Endothelial cell of umbilical vein (primary cell): ENCODE measurements around the gene GPR75. TPM values are rescaled to one million over a fixed set of nuclear protein-coding genes. Genes with fewer than 3 reads are reported as not detected.

ENCODE experiments used
- BruUV-seq: library from RNA; stranded (reverse); fragments of 400-500 nt; replicated peaks from 2 replicates; lab custom pipeline; 2021; lab: Mats Ljungman, UMichigan
- CTCF ChIA-PET: fragments of 300-600, 350-600 bp; sonication (Branson Sonifier 250); formaldehyde crosslinking; loops from one replicate; lab custom pipeline; 2021; ENCODE audit warnings: antibody characterized with exemption, inconsistent platforms; lab: Charles Lee
- POLR2A ChIA-PET: fragments of 300-600, 350-600 bp; sonication (Branson Sonifier 250); formaldehyde crosslinking; loops from one replicate; lab custom pipeline; 2021; ENCODE audit warnings: antibody characterized with exemption, inconsistent platforms; lab: Charles Lee
- DNase-seq: peaks from one replicate; pipeline ENCODE4 v3.0.0-alpha.2; 2011; ENCODE audit warnings: low read depth, low spot score
- FAIRE-seq: peaks from 2 replicates; lab custom pipeline; 2011; peaks lifted over from hg19 to GRCh38; lab: Jason Lieb, UNC
- H2AFZ ChIP-seq: 2 replicates; pipeline ENCODE4 v1.6.0; 2012; ENCODE audit warnings: low read depth, low read length, control low read depth, inconsistent platforms
- H3K27ac ChIP-seq: 2 replicates; pipeline ENCODE4 v1.5.1; 2011; ENCODE audit warnings: low read depth, mild to moderate bottlenecking, control low read depth, low read length, moderate library complexity; ENCODE audit not compliant: insufficient read depth
- H3K27me3 ChIP-seq, 2 experiments: 2 replicates each; pipeline versions ENCODE4 v1.6.0 to v1.6.1; 2011; ENCODE audit warnings: low read length in 2 of 2, mixed read lengths in 1 of 2; ENCODE audit not compliant: control insufficient read depth in 2 of 2, insufficient read depth in 2 of 2
- H3K36me3 ChIP-seq, 2 experiments: 2 replicates in 1 of 2; 3 replicates in 1 of 2; pipeline ENCODE4 v1.5.1; 2011; ENCODE audit warnings: low read length in 2 of 2, mild to moderate bottlenecking in 1 of 2, moderate library complexity in 1 of 2; ENCODE audit not compliant: control insufficient read depth in 2 of 2, insufficient read depth in 2 of 2; ENCODE audit errors: extremely low read depth in 1 of 2
- H3K4me1 ChIP-seq: 3 replicates; pipeline ENCODE4 v1.5.1; 2011; ENCODE audit warnings: mild to moderate bottlenecking, low read length; ENCODE audit not compliant: control insufficient read depth, insufficient read depth; ENCODE audit errors: extremely low read depth
- H3K4me2 ChIP-seq: 2 replicates; pipeline ENCODE4 v1.6.1; 2011; ENCODE audit warnings: low read length, control low read depth, mixed read lengths; ENCODE audit not compliant: insufficient read depth
- H3K4me3 ChIP-seq, 3 experiments: fragments of 200-600 bp in 1 of 3; sonication (generic), shearing (Covaris generic) in 1 of 3; replicated peaks in 1 of 3; 2 replicates each; pipeline ENCODE4 v1.5.1; 2011 to 2016; ENCODE audit warnings: control low read depth in 3 of 3, low read length in 3 of 3, mild to moderate bottlenecking in 2 of 3, inconsistent platforms in 1 of 3, low read depth in 1 of 3, moderate library complexity in 1 of 3; ENCODE audit not compliant: insufficient read depth in 1 of 3
- H3K79me2 ChIP-seq: 2 replicates; pipeline ENCODE4 v1.6.0; 2012; ENCODE audit warnings: low read length, inconsistent platforms; ENCODE audit not compliant: control insufficient read depth, insufficient read depth
- H3K9ac ChIP-seq: replicated peaks from 2 replicates; pipeline ENCODE3; 2011; ENCODE audit warnings: low read length, control low read depth; ENCODE audit not compliant: insufficient read depth; ENCODE audit errors: extremely low read depth
- H3K9me1 ChIP-seq: replicated peaks from 3 replicates; pipeline ENCODE4 v1.6.0; 2011; ENCODE audit warnings: mild to moderate bottlenecking, low read length; ENCODE audit not compliant: control insufficient read depth, insufficient read depth; ENCODE audit errors: extremely low read depth
- H3K9me3 ChIP-seq: replicated peaks from 2 replicates; pipeline ENCODE4 v1.5.1; 2012; ENCODE audit warnings: low read length, inconsistent platforms; ENCODE audit not compliant: control insufficient read depth, insufficient read depth
- H4K20me1 ChIP-seq: replicated peaks from 2 replicates; pipeline ENCODE3; 2011; ENCODE audit warnings: mild to moderate bottlenecking, low read length; ENCODE audit not compliant: control insufficient read depth, insufficient read depth; ENCODE audit errors: extremely low read depth
- CTCF ChIP-seq, 2 donors: IDR thresholded peaks; 1 replicate in 1 of 2; 2 replicates in 1 of 2; pipeline ENCODE4 v1.5.1; 2011; ENCODE audit warnings: low read length in 2 of 2, mild to moderate bottlenecking in 2 of 2, moderate library complexity in 2 of 2, control low read depth in 1 of 2, inconsistent platforms in 1 of 2, low read depth in 1 of 2; ENCODE audit not compliant: insufficient read depth in 1 of 2; ENCODE audit errors: extremely low read depth in 1 of 2
- EZH2 ChIP-seq: IDR thresholded peaks from 2 replicates; pipeline ENCODE4 v1.6.1; 2012; ENCODE audit warnings: borderline replicate concordance, low read depth, mild to moderate bottlenecking, moderate library complexity, low read length, inconsistent platforms; ENCODE audit not compliant: severe bottlenecking
- FOS ChIP-seq: IDR thresholded peaks from 2 replicates; pipeline ENCODE4 v1.6.1; 2011; ENCODE audit warnings: mild to moderate bottlenecking, low read length, moderate library complexity, borderline replicate concordance; ENCODE audit not compliant: insufficient read depth
- GATA2 ChIP-seq: IDR thresholded peaks from 2 replicates; pipeline ENCODE4 v1.7.0; 2011; ENCODE audit warnings: low read depth, mild to moderate bottlenecking, moderate library complexity, mixed read lengths, low read length; ENCODE audit not compliant: insufficient read length, insufficient read depth
- JUN ChIP-seq: IDR thresholded peaks from 2 replicates; pipeline ENCODE4 v1.6.1; 2011; ENCODE audit warnings: borderline replicate concordance, low read depth; ENCODE audit not compliant: insufficient read length, insufficient read depth
- POLR2A ChIP-seq: IDR thresholded peaks from 2 replicates; pipeline ENCODE4 v1.6.1; 2012; ENCODE audit warnings: low read depth, mild to moderate bottlenecking, control low read depth, low read length
- POLR2AphosphoS5 ChIP-seq: IDR thresholded peaks from 2 replicates; pipeline ENCODE4 v1.6.1; 2012; ENCODE audit warnings: low read depth, mild to moderate bottlenecking, control low read depth, low read length, moderate library complexity; ENCODE audit not compliant: insufficient read depth
- dilution Hi-C: fragments of 300-500 bp; cut with MboI; formaldehyde crosslinking; loops from one replicate; pipeline ENCODE4 v1.15.0; 2019; ENCODE audit warnings: low sequenced_read_pairs; ENCODE audit not compliant: extremely low pct_ligation_motif_present
- intact Hi-C: fragments of 100-400 bp; cut with micrococcal nuclease; formaldehyde crosslinking; loops from one replicate; pipeline ENCODE4 v1.10.0; 2022
- polyA plus RNA-seq, 4 experiments: library from polyadenylated mRNA; depleted of rRNA in 3 of 4; stranded (reverse) in 3 of 4; unstranded in 1 of 4; fragments of >200 nt; gene quantifications; 2 replicates each; pipeline versions ENCODE4 v1.2.1 to v1.2.3, GENCODE V29; 2011 to 2012; ENCODE audit warnings: missing spikeins in 1 of 4
- total RNA-seq: library from RNA; stranded (reverse); gene quantifications from 2 replicates; pipeline ENCODE4 v1.2.3, GENCODE V29; 2021

The GPR75 gene
- total and polyA plus RNA-seq, 2 donors (not counting 3 experiments of a cell fraction or from before 2014, with no cell fraction given), result 4.4 to 4.7 TPM

- Histone ChIP-seq H3K9me1 (no peaks in the 10 kb centered on the region), H3K79me2 (no peaks in the 10 kb centered on the region), H3K27me3 (no peaks in the 10 kb centered on the region), H3K4me2 (no peak overlapping the region), H3K4me1 (no peaks in the 10 kb centered on the region), H3K4me3 (no peak overlapping the region), H3K9ac (no peak overlapping the region), H4K20me1 (no peaks in the 10 kb centered on the region), H3K9me3 (no peaks in the 10 kb centered on the region), H3K36me3 (peaks cover 7 to 21% of the 10 kb centered on the region in 2 experiments), H3K27ac (no peak overlapping the region), H2AFZ (no peak overlapping the region)
- ChIA-PET POLR2A (no interaction called here), CTCF (no interaction called here)
- dilution Hi-C loops, result no loop called here
- no TSS peak for BruUV-seq
- DNase-seq (no peak), FAIRE-seq (no peak)
- intact Hi-C loops, result no loop called here
- TF ChIP-seq POLR2A (no peak), FOS (no peak), JUN (no peak), POLR2AphosphoS5 (no peak), GATA2 (no peak), CTCF (IDR thresholded peaks at IDR 0.05; ENCODE audit: extremely low read depth in 1 of 2, insufficient read depth in 1 of 2, low read depth in 1 of 2, low read length in 2 of 2) (no peak), EZH2 (no peak)
Measured at GRCh38 chr2:53865264-53865663, 5.5 kb upstream of the GPR75 start.
